ENCODE measurements around the gene PHC2. TPM values are rescaled to one million over a fixed set of nuclear protein-coding genes. Genes with fewer than 3 reads are reported as not detected.

The PHC2 gene
- total RNA-seq, 1 experiment from 2014 or later = 9.4 TPM

GRCh38 chr1:33317946-33318345 lies 112.9 kb downstream of the PHC2 start:
- Histone ChIP-seq H2BK15ac (ENCODE audit: low read depth, low read length) (no peak overlapping the region), H3K27ac (ENCODE audit: insufficient read length, low read depth, low read length) (no peak overlapping the region), H3K18ac (ENCODE audit: insufficient read length, low read depth, low read length) (no peak overlapping the region), H3K79me1 (ENCODE audit: insufficient read depth, low read depth, low read length, poor library complexity, severe bottlenecking) (no peaks in the 10 kb centered on the region), H3K23me2 (ENCODE audit: insufficient read length, low read depth, low read length, poor library complexity, severe bottlenecking) (no peaks in the 10 kb centered on the region), H4K5ac (ENCODE audit: insufficient read length, low read depth, low read length) (no peak overlapping the region), H3K79me2 (ENCODE audit: insufficient read depth, low read length) (no peaks in the 10 kb centered on the region), H4K8ac (replicated peaks; ENCODE audit: insufficient read length, low read depth, low read length) (no peak overlapping the region), H2BK20ac (ENCODE audit: low read depth, low read length, poor library complexity, severe bottlenecking) (no peak overlapping the region), H3K4ac (ENCODE audit: low read depth, low read length) (no peak overlapping the region), H3K4me1 (ENCODE audit: insufficient read depth, low read length) (no peaks in the 10 kb centered on the region), H4K20me1 (ENCODE audit: control insufficient read depth, insufficient read depth, insufficient read length) (no peaks in the 10 kb centered on the region), H3K27me3 (ENCODE audit: insufficient read depth, low read length) (no peaks in the 10 kb centered on the region), H4K91ac (ENCODE audit: insufficient read length, low read depth, low read length) (no peak overlapping the region), H3K9me3 (ENCODE audit: control insufficient read depth, low read depth, low read length) (no peaks in the 10 kb centered on the region), H2AFZ (ENCODE audit: low read length) (no peak overlapping the region), H2AK5ac (ENCODE audit: insufficient read length, low read length) (no peak overlapping the region), H3K4me2 (ENCODE audit: insufficient read depth, insufficient read length, low read length) (no peak overlapping the region), H3K9ac (ENCODE audit: extremely low read depth, insufficient read length, low read length) (no peak overlapping the region), H3K56ac (ENCODE audit: insufficient read length, low read depth, low read length) (no peak overlapping the region), H3T11ph (ENCODE audit: low read length) (no peak overlapping the region), H2BK5ac (ENCODE audit: insufficient read length, low read length) (no peak overlapping the region), H2BK12ac (ENCODE audit: insufficient read length, low read depth, low read length) (no peak overlapping the region), H2BK120ac (ENCODE audit: low read depth, low read length, poor library complexity, severe bottlenecking) (no peak overlapping the region), H3K14ac (ENCODE audit: insufficient read depth, low read length) (no peak overlapping the region), H3K23ac (ENCODE audit: insufficient read length, low read depth, low read length) (no peak overlapping the region)
- no peak overlapping the region for H3K27ac Mint-ChIP-seq
- H3K36me3 Mint-ChIP-seq (ENCODE audit: insufficient read depth in 1 of 3, low read depth in 3 of 3) = no peaks in the 10 kb centered on the region
- no peak for DNase-seq
- H3K27me3 Mint-ChIP-seq (ENCODE audit: low read depth) = peaks cover 21% of the 10 kb centered on the region
- H3K4me3 Mint-ChIP-seq = no peak overlapping the region
- peaks cover 5 to 13% of the 10 kb centered on the region in 2 experiments; a peak in 3 of 4 replicates for H3K4me1 Mint-ChIP-seq
- no peak for TF ChIP-seq CTCF (conservative IDR thresholded peaks at IDR 0.05)
- no peaks in the 10 kb centered on the region for H3K9me3 Mint-ChIP-seq
- WGBS (ENCODE audit: extremely low coverage, insufficient read length, low lambda C conversion rate) = no CpG with 5 or more reads among the region's 6 CpGs

All from H9 (cell line).